C4-2B (cell line): Measurements from ENCODE around the gene CYP2W1.
"Not testable (repeated sequence)": the region's sequence is repeated elsewhere in the genome, so short reads cannot be mapped to it uniquely, and the experiment has no call there.

Experiments used
- H3K27ac ChIP-seq: fragments of 450-650 bp; 2 replicates; pipeline ENCODE4 v1.5.1; 2017
- CTCF ChIP-seq: fragments of 450-650 bp; conservative IDR thresholded peaks from 2 replicates; pipeline ENCODE4 v1.5.1; 2017; ENCODE audit warnings: mild to moderate bottlenecking
- ZFX ChIP-seq: fragments of 450-650 bp; IDR thresholded peaks from 2 replicates; pipeline ENCODE4 v1.6.1; 2017

CYP2W1 gene

GRCh38 chr7:938546-939185 is 44.3 kb upstream of the CYP2W1 start:
- no peak overlapping the region for H3K27ac ChIP-seq
- no peak for TF ChIP-seq CTCF
- no peak for TF ChIP-seq ZFX

- TF ChIP-seq ZFX = no peak
- no peak for TF ChIP-seq CTCF
- H3K27ac ChIP-seq = no peak overlapping the region
Measured at GRCh38 chr7:939843-940242, 43.1 kb upstream of the CYP2W1 start.

- TF ChIP-seq ZFX = no peak
- TF ChIP-seq CTCF = no peak
- H3K27ac ChIP-seq = no peak overlapping the region
Measured at GRCh38 chr7:940599-941408, 42.2 kb upstream of the CYP2W1 start.

GRCh38 chr7:943793-944192 is 39.2 kb upstream of the CYP2W1 start:
- H3K27ac ChIP-seq = not testable (repeated sequence)

- no peak overlapping the region for H3K27ac ChIP-seq
- no peak for TF ChIP-seq ZFX
- no peak for TF ChIP-seq CTCF
Measured at GRCh38 chr7:944744-945143, 38.2 kb upstream of the CYP2W1 start.

- TF ChIP-seq ZFX (no peak), CTCF (no peak)
- no peak overlapping the region for H3K27ac ChIP-seq
Measured at GRCh38 chr7:945147-945555, 37.8 kb upstream of the CYP2W1 start.

GRCh38 chr7:945556-946255 is 37.3 kb upstream of the CYP2W1 start:
- TF ChIP-seq CTCF (no peak), ZFX (no peak)
- no peak overlapping the region for H3K27ac ChIP-seq
